ENCODE results near the gene TMPRSS3.

TMPRSS3 gene

GRCh38 chr21:42346441-42346840 lies 49.4 kb downstream of the TMPRSS3 start:
- no peak for TF ChIP-seq CTCF (IDR thresholded peaks at IDR 0.05; ENCODE audit: control extremely low read depth, extremely low read depth, low read depth, missing control alignments)
- CTCF ChIA-PET: interaction anchor here (1.3 kb wide), 2 partner anchors 9 to 87 kb away, joined by 3 to 4 read pairs; no protein-coding TSS in a partner anchor
- DNase-seq (ENCODE audit: extremely low spot score): no peak
- POLR2A ChIA-PET: no interaction called here

GRCh38 chr21:42344631-42345030 lies 51.2 kb downstream of the TMPRSS3 start:
- ChIA-PET CTCF (no interaction called here), POLR2A (no interaction called here)
- no peak for DNase-seq (ENCODE audit: extremely low spot score)
- TF ChIP-seq CTCF (IDR thresholded peaks at IDR 0.05; ENCODE audit: control extremely low read depth, extremely low read depth, low read depth, missing control alignments): no peak

- POLR2A ChIA-PET: no interaction called here
- no peak for TF ChIP-seq CTCF (IDR thresholded peaks at IDR 0.05; ENCODE audit: control extremely low read depth, extremely low read depth, low read depth, missing control alignments)
- CTCF ChIA-PET: interaction anchor here (0.6 kb wide), 1 partner anchor 591 kb away, joined by 3 read pairs; no protein-coding TSS in a partner anchor
- DNase-seq (ENCODE audit: extremely low spot score): no peak
Observed at GRCh38 chr21:42343963-42344510, 51.8 kb downstream of the TMPRSS3 start.

- no peak for TF ChIP-seq CTCF (IDR thresholded peaks at IDR 0.05; ENCODE audit: control extremely low read depth, extremely low read depth, low read depth, missing control alignments)
- POLR2A ChIA-PET: no interaction called here
- no peak for DNase-seq (ENCODE audit: extremely low spot score)
- CTCF ChIA-PET: interaction anchor here (0.6 kb wide), 1 partner anchor 591 kb away, joined by 3 read pairs; no protein-coding TSS in a partner anchor
Observed at GRCh38 chr21:42343556-42343955, 52.3 kb downstream of the TMPRSS3 start.

GRCh38 chr21:42343101-42343500 lies 52.8 kb downstream of the TMPRSS3 start:
- no peak for DNase-seq (ENCODE audit: extremely low spot score)
- no peak for TF ChIP-seq CTCF (IDR thresholded peaks at IDR 0.05; ENCODE audit: control extremely low read depth, extremely low read depth, low read depth, missing control alignments)
- CTCF ChIA-PET: interaction anchor here (1.1 to 2.9 kb wide), 4 partner anchors 13 to 67 kb away, joined by 3 to 8 read pairs (median 4); no protein-coding TSS in a partner anchor
- POLR2A ChIA-PET: no interaction called here

- ChIA-PET POLR2A (no interaction called here), CTCF (interaction anchor here (0.7 to 2.9 kb wide), 7 partner anchors 11 to 197 kb away, joined by 3 to 8 read pairs (median 3); no protein-coding TSS in a partner anchor)
- no peak for DNase-seq (ENCODE audit: extremely low spot score)
- TF ChIP-seq CTCF (IDR thresholded peaks at IDR 0.05; ENCODE audit: control extremely low read depth, extremely low read depth, low read depth, missing control alignments): no peak
Observed at GRCh38 chr21:42341776-42342542, 53.9 kb downstream of the TMPRSS3 start.

Data from GM10248 (cell line).